K562 (cell line): ENCODE results near the gene MOB3B. TPM values are rescaled to one million over a fixed set of nuclear protein-coding genes. Genes with fewer than 3 reads are reported as not detected.

Source experiments
- ATAC-seq: fragments of 200-7000 bp; cut with Tn5 transposase; 3 replicates; pipeline ENCODE4 v1.9.1; 2020; ENCODE audit warnings: moderate library complexity
- BruUV-seq: library from RNA; stranded (reverse); fragments of 400-500 nt; replicated peaks from 2 replicates; lab custom pipeline; 2021; lab: Mats Ljungman, UMichigan
- CTCF ChIA-PET: fragments of 300-600 bp; formaldehyde crosslinking; extraction: SDS; loops from one replicate; lab custom pipeline; 2021; ENCODE audit warnings: low intra/inter-chr PET ratio; lab: Yijun Ruan, JAX
- POLR2A ChIA-PET: fragments of 300-600, 350-650 bp; sonication (Branson Sonifier 250); formaldehyde crosslinking; extraction: SDS; loops from one replicate; lab custom pipeline; 2021; ENCODE audit warnings: antibody characterized with exemption, inconsistent platforms; lab: Yijun Ruan, JAX
- DNase-seq, 4 experiments: peaks; one replicate each; pipeline versions ENCODE4 v3.0.0 to v3.0.0-alpha.2; 2011 to 2018; ENCODE audit warnings: low spot score in 3 of 4, mixed read lengths in 3 of 4; ENCODE audit errors: extremely low read depth in 1 of 4
- FAIRE-seq: peaks from 2 replicates; lab custom pipeline; 2011; peaks lifted over from hg19 to GRCh38; lab: Jason Lieb, UNC
- H2AFZ ChIP-seq: 2 replicates; pipeline ENCODE4 v1.6.0; 2011; ENCODE audit warnings: low read depth, low read length, control low read depth, inconsistent platforms
- H3K27ac ChIP-seq: fragments of 200-600 bp; 3 replicates; pipeline ENCODE4 v1.8.0; 2011; ENCODE audit warnings: low read depth, mild to moderate bottlenecking, control low read depth, inconsistent platforms, low read length, moderate library complexity, mixed read lengths; ENCODE audit errors: extremely low read depth
- H3K27me3 ChIP-seq, 2 experiments: fragments of 300-600 bp in 1 of 2; 2 replicates in 1 of 2; 3 replicates in 1 of 2; pipeline versions ENCODE4 v1.6.0 to v1.8.0; 2011; ENCODE audit warnings: inconsistent platforms in 2 of 2, low read length in 2 of 2, mild to moderate bottlenecking in 1 of 2, mixed read lengths in 1 of 2, moderate library complexity in 1 of 2; ENCODE audit not compliant: control insufficient read depth in 2 of 2, insufficient read depth in 2 of 2
- H3K36me3 ChIP-seq: fragments of 300-600 bp; 3 replicates; pipeline ENCODE4 v1.8.0; 2011; ENCODE audit warnings: mild to moderate bottlenecking, low read length, inconsistent platforms; ENCODE audit not compliant: control insufficient read depth, insufficient read depth
- H3K4me1 ChIP-seq, 2 experiments: fragments of 200-600 bp in 1 of 2; replicated peaks in 1 of 2; 2 replicates in 1 of 2; 3 replicates in 1 of 2; pipeline versions ENCODE4 v1.5.1 to v1.8.0; 2011; ENCODE audit warnings: inconsistent platforms in 2 of 2, low read length in 2 of 2, mild to moderate bottlenecking in 1 of 2, mixed read lengths in 1 of 2, moderate library complexity in 1 of 2; ENCODE audit not compliant: control insufficient read depth in 2 of 2, insufficient read depth in 2 of 2
- H3K4me2 ChIP-seq: 2 replicates; pipeline ENCODE4 v1.6.1; 2011; ENCODE audit warnings: low read length, control low read depth, inconsistent platforms, mixed read lengths; ENCODE audit not compliant: insufficient read depth
- H3K4me3 ChIP-seq: fragments of 200-600 bp; sonication (generic), shearing (Covaris generic); 2 replicates; pipeline ENCODE4 v1.5.1; 2016; ENCODE audit warnings: control low read depth, inconsistent platforms
- H3K79me2 ChIP-seq: fragments of 200-600 bp; 3 replicates; pipeline ENCODE4 v1.8.0; 2011; ENCODE audit warnings: low read length, inconsistent platforms; ENCODE audit not compliant: control insufficient read depth, insufficient read depth
- H3K9ac ChIP-seq, 2 experiments: 2 replicates each; pipeline versions ENCODE4 v1.6.0 to v1.6.1; 2011; ENCODE audit warnings: low read depth in 2 of 2, low read length in 2 of 2, control low read depth in 1 of 2, inconsistent platforms in 1 of 2, mild to moderate bottlenecking in 1 of 2, mixed read lengths in 1 of 2; ENCODE audit not compliant: insufficient read depth in 1 of 2
- H3K9me1 ChIP-seq: one replicate; pipeline ENCODE4 v1.6.0; 2011; ENCODE audit warnings: inconsistent platforms, mild to moderate bottlenecking, low read length, moderate library complexity; ENCODE audit not compliant: control insufficient read depth, insufficient read depth
- H3K9me3 ChIP-seq: replicated peaks from 2 replicates; pipeline ENCODE4 v1.5.1; 2011; ENCODE audit warnings: low read depth, low read length, inconsistent platforms; ENCODE audit not compliant: control insufficient read depth, insufficient read depth
- H4K20me1 ChIP-seq: replicated peaks from 2 replicates; pipeline ENCODE4 v1.6.1; 2011; ENCODE audit warnings: low read length, inconsistent platforms, mixed read lengths; ENCODE audit not compliant: control insufficient read depth, insufficient read depth
- BCOR ChIP-seq: fragments of 450-650 bp; IDR thresholded peaks from 2 replicates; pipeline ENCODE4 v1.6.1; 2016
- CEBPG ChIP-seq, 3 experiments: fragments of 200-800 bp in 1 of 3; sonication (Bioruptor generic) in 1 of 3; sonication (generic) in 1 of 3; formaldehyde crosslinking in 1 of 3; IDR thresholded peaks in 2 of 3; conservative IDR thresholded peaks in 1 of 3; 2 replicates each; pipeline versions ENCODE4 v1.6.1 to v1.8.0; 2016 to 2022; ENCODE audit warnings: missing compliant biosample characterization in 2 of 3, missing genetic modification characterization in 2 of 3, mild to moderate bottlenecking in 1 of 3, missing genetic modification reagents in 1 of 3
- RBM15 ChIP-seq: fragments of 200-400 bp; formaldehyde crosslinking; IDR thresholded peaks from 2 replicates; pipeline ENCODE4 v1.6.1; 2018; ENCODE audit warnings: mild to moderate bottlenecking, low read length, moderate library complexity; ENCODE audit not compliant: insufficient read depth
- SMARCE1 ChIP-seq: fragments of 450-650 bp; IDR thresholded peaks from 2 replicates; pipeline ENCODE4 v1.7.1; 2016; ENCODE audit warnings: mild to moderate bottlenecking
- WGBS: fragments of 100-300 bp; shearing (Covaris generic); methylation state at CpG from one replicate; pipeline ENCODE4 v1.1.6; 2016; ENCODE audit warnings: low coverage, mixed read lengths; ENCODE audit not compliant: insufficient coverage; ENCODE audit errors: missing lambda C conversion rate; 5-methylcytosine and 5-hydroxymethylcytosine counted together
- in situ Hi-C: fragments of 300-500 bp; cut with MboI; formaldehyde crosslinking; loops from 4 replicates; pipeline ENCODE4 v1.15.0; 2018; ENCODE audit warnings: inconsistent platforms, mixed read lengths
- intact Hi-C: fragments of 100-400 bp; cut with micrococcal nuclease; formaldehyde crosslinking; loops from 2 replicates; pipeline ENCODE4 v1.14.2; 2022
- polyA plus RNA-seq, 8 experiments: library from polyadenylated mRNA; depleted of rRNA in 4 of 8; stranded (reverse) in 5 of 8; unstranded in 3 of 8; fragments of >200 nt; fragmentation: Nextera tagmentation in 2 of 8; fragmentation: Illumina TruSeq in 1 of 8; extraction: Ambion mirVana in 2 of 8; extraction: Trizol in 1 of 8; gene quantifications; 2 replicates each; pipeline versions ENCODE4 v1.2.1 to v1.2.3, GENCODE V29; 2011 to 2014; ENCODE audit warnings: inconsistent platforms in 1 of 8, missing spikeins in 1 of 8
- total RNA-seq, 7 experiments: library from RNA; depleted of rRNA in 6 of 7; stranded (reverse); fragments of >200 nt in 6 of 7; fragmentation: Illumina TruSeq in 2 of 7; extraction: Trizol in 2 of 7; gene quantifications; 2 replicates each; pipeline versions ENCODE4 v1.2.1 to v1.2.3, GENCODE V29; 2011 to 2021; ENCODE audit warnings: low replicate concordance in 1 of 7
- TF ChIP-seq, protein P1 (sequence below): IDR thresholded peaks from 3 replicates; pipeline ENCODE4 v1.6.1; 2011; ENCODE audit warnings: borderline replicate concordance, mild to moderate bottlenecking, moderate library complexity; ENCODE audit not compliant: insufficient read length; ENCODE audit errors: extremely low read depth

MOB3B gene
- total and polyA plus RNA-seq, 9 of the 15 experiments (the other 6 are each of a cell fraction or from before 2014, with no cell fraction given), result 3.6 to 12.8 (median 7.2) TPM

DNA sequence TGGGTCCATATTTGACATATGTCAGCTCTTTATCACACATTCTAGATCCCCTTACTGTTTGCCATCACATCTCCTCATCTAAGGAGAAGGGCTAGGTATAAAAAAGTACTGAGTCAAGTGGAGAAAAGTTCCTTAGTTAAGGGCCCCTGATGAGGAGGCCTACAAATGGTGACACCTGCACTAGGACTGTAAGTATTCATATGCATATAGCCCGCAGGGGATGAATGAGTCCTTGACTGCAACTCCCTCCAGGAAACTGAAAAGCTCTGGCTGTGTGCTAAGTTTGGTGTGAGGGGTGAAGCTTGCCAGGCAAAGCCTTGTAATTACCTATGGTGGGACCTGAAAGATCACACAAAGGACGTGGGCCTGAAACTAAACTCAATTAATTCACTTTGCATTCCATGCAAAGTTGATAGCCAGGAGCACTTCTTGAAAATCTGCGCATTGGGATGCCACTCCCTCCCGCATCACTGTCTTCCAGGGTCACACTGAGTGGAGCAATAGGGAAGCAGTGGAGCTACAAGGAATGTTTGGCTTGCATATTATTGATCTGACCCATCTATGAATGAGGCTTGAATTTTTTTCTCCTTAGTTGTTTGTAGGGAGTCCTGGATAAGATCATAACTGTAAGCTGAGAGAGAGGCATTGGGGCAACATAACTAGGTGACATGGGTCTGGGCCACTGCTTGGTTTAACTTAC, 220.8 kb downstream of the MOB3B start:
- H2AFZ ChIP-seq, result no peak overlapping the region
- CTCF ChIA-PET, result no interaction called here

More for the DNA sequence above, 220.8 kb downstream of the MOB3B start:
- no peak overlapping the region for H3K9ac ChIP-seq
- in situ Hi-C loops (no loop called here), intact Hi-C loops (no loop called here)
- no peaks in the 10 kb centered on the region for H3K36me3 ChIP-seq
- H3K4me2 ChIP-seq, result no peak overlapping the region
- H3K27me3 ChIP-seq, result no peaks in the 10 kb centered on the region
- BruUV-seq, result no TSS peak
- no peak overlapping the region for H3K4me3 ChIP-seq
- WGBS, result 14% methylated on average over 3 of the region's 4 CpGs
- H3K9me1 ChIP-seq, result no peaks in the 10 kb centered on the region
- no peaks in the 10 kb centered on the region; a peak in 2 of 5 replicates for H3K4me1 ChIP-seq
- TF ChIP-seq SMARCE1 (no peak), CEBPG (CRISPR knock-in tag; IDR thresholded peaks at IDR 0.05) (no peak), CEBPG (tag; conservative IDR thresholded peaks at IDR 0.05 in 1 of 2, IDR thresholded peaks at IDR 0.05 in 1 of 2) (no peak), BCOR (no peak), RBM15 (no peak)
- TF ChIP-seq, protein P1, sequence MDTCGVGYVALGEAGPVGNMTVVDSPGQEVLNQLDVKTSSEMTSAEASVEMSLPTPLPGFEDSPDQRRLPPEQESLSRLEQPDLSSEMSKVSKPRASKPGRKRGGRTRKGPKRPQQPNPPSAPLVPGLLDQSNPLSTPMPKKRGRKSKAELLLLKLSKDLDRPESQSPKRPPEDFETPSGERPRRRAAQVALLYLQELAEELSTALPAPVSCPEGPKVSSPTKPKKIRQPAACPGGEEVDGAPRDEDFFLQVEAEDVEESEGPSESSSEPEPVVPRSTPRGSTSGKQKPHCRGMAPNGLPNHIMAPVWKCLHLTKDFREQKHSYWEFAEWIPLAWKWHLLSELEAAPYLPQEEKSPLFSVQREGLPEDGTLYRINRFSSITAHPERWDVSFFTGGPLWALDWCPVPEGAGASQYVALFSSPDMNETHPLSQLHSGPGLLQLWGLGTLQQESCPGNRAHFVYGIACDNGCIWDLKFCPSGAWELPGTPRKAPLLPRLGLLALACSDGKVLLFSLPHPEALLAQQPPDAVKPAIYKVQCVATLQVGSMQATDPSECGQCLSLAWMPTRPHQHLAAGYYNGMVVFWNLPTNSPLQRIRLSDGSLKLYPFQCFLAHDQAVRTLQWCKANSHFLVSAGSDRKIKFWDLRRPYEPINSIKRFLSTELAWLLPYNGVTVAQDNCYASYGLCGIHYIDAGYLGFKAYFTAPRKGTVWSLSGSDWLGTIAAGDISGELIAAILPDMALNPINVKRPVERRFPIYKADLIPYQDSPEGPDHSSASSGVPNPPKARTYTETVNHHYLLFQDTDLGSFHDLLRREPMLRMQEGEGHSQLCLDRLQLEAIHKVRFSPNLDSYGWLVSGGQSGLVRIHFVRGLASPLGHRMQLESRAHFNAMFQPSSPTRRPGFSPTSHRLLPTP, result no peak
- H3K79me2 ChIP-seq, result no peaks in the 10 kb centered on the region
- POLR2A ChIA-PET, result no interaction called here
- H3K27ac ChIP-seq, result no peak overlapping the region
- H3K9me3 ChIP-seq, result no peaks in the 10 kb centered on the region
- FAIRE-seq, result no peak
- DNase-seq, result no peak
- no peaks in the 10 kb centered on the region for H4K20me1 ChIP-seq
- ATAC-seq, result no peak
